OCI-LY1 (cell line): ENCODE data around the gene TIMM22.

Source experiments
- EZH2 ChIP-seq: fragments of 200-600 bp; sonication (generic), shearing (Covaris generic); IDR thresholded peaks from 2 replicates; pipeline ENCODE4 v1.8.0; 2017; ENCODE audit warnings: borderline replicate concordance, mixed run types, mild to moderate bottlenecking, antibody characterized with exemption, low read length, moderate library complexity, mixed read lengths
- TF ChIP-seq, protein P1 (sequence below): fragments of 200-600 bp; sonication (generic), shearing (Covaris generic); IDR thresholded peaks from 2 replicates; pipeline ENCODE4 v1.5.1; 2017; ENCODE audit warnings: mild to moderate bottlenecking, antibody characterized with exemption, low read length, moderate library complexity, mixed read lengths

DNA sequence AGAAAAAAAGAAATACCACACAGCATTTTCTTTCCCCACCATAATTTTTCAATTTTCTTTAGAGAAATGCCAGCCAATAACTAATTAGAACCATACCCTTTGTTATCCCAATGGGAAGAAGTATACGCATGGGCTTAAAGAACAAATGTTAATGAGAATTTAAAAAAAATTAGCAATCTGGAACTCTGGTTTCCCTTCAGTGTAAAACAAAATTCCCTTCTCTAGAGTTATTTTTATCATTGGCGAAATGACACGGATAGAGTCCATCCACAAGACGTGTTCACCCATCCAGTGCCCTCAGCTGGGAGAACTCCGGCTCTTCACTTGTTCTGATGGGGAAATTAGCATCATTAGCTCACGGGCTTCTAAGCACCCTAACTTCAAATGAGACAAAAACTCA, 20.6 kb upstream of the TIMM22 start:
- TF ChIP-seq, protein P1, sequence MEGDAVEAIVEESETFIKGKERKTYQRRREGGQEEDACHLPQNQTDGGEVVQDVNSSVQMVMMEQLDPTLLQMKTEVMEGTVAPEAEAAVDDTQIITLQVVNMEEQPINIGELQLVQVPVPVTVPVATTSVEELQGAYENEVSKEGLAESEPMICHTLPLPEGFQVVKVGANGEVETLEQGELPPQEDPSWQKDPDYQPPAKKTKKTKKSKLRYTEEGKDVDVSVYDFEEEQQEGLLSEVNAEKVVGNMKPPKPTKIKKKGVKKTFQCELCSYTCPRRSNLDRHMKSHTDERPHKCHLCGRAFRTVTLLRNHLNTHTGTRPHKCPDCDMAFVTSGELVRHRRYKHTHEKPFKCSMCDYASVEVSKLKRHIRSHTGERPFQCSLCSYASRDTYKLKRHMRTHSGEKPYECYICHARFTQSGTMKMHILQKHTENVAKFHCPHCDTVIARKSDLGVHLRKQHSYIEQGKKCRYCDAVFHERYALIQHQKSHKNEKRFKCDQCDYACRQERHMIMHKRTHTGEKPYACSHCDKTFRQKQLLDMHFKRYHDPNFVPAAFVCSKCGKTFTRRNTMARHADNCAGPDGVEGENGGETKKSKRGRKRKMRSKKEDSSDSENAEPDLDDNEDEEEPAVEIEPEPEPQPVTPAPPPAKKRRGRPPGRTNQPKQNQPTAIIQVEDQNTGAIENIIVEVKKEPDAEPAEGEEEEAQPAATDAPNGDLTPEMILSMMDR, result no peak
- TF ChIP-seq EZH2, result no peak
